HG03442 (cell line): ENCODE results near the gene ARHGAP24.

Experiments used
- ATAC-seq: cut with Tn5 transposase; IDR thresholded peaks from one replicate; pipeline ENCODE4 v1.9.1; 2021; ENCODE audit warnings: mild to moderate bottlenecking, moderate library complexity; ENCODE audit not compliant: unreplicated experiment

ARHGAP24 gene

GRCh38 chr4:86043755-86044592, 569.0 kb downstream of the ARHGAP24 start:
- peak; percentile 72 for ATAC-seq

GRCh38 chr4:86044593-86044985, 569.6 kb downstream of the ARHGAP24 start:
- no peak for ATAC-seq

GRCh38 chr4:86048426-86048825, 573.5 kb downstream of the ARHGAP24 start:
- ATAC-seq, result no peak

- ATAC-seq, result no peak
These were observed 575.5 kb downstream of the ARHGAP24 start for GRCh38 chr4:86050496-86050895.
